Myocyte (in vitro differentiated cells): ENCODE measurements around the gene SFXN3. TPM values are rescaled to one million over a fixed set of nuclear protein-coding genes. Genes with fewer than 3 reads are reported as not detected.

Experiments used
- DNase-seq: peaks from one replicate; pipeline ENCODE4 v3.0.0-alpha.2; 2012; ENCODE audit warnings: low read depth
- polyA plus RNA-seq: library from polyadenylated mRNA; unstranded; fragments of >200 nt; gene quantifications from one replicate; pipeline ENCODE4 v1.2.1, GENCODE V29; 2012; ENCODE audit warnings: missing spikeins
- total RNA-seq: library from RNA; depleted of rRNA; stranded (reverse); fragments of >200 nt; gene quantifications from 2 replicates; pipeline ENCODE4 v1.2.3, GENCODE V29; 2014

Gene SFXN3
- 103 and 122 TPM in 2 replicates for total RNA-seq
- 77.4 TPM for polyA plus RNA-seq

- peak; percentile 92 for DNase-seq
Measured at GRCh38 chr10:101031128-101031795, at the start of gene SFXN3, which contains the start of gene PDZD7. TSS of gene SFXN3 (plus strand) at chr10:101031234. CDS start at chr10:101034695, 3,461 bp downstream. TSS of gene PDZD7 (minus strand) at chr10:101031129. CDS start at chr10:101030219, 910 bp downstream.

- no peak for DNase-seq
Measured at GRCh38 chr10:100982916-100983830, 47.9 kb upstream of the SFXN3 start.

- no peak for DNase-seq
Measured at GRCh38 chr10:100983868-100984671, 47.0 kb upstream of the SFXN3 start.

GRCh38 chr10:100984672-100985177 is 46.3 kb upstream of the SFXN3 start:
- no peak for DNase-seq

- no peak for DNase-seq
Measured at GRCh38 chr10:100985336-100985735, 45.7 kb upstream of the SFXN3 start.

GRCh38 chr10:100986623-100986951 is 44.4 kb upstream of the SFXN3 start:
- DNase-seq: no peak

- peak; percentile 85 for DNase-seq
Measured at GRCh38 chr10:100986952-100987684, 43.9 kb upstream of the SFXN3 start, which contains the start of the genes MRPL43 and TWNK. TSS of gene MRPL43 (minus strand) at chr10:100987497. CDS start at chr10:100987443, 54 bp downstream. TSS of gene TWNK (plus strand) at chr10:100987543. CDS start at chr10:100988211, 668 bp downstream.

GRCh38 chr10:100987685-100988049 is 43.4 kb upstream of the SFXN3 start:
- no peak for DNase-seq

GRCh38 chr10:100988166-100988565 is 42.9 kb upstream of the SFXN3 start:
- no peak for DNase-seq

- DNase-seq: no peak
Measured at GRCh38 chr10:100989088-100989487, 41.9 kb upstream of the SFXN3 start.

- DNase-seq: peak; percentile 70
Measured at GRCh38 chr10:100993986-100994708, 36.9 kb upstream of the SFXN3 start.

- no peak for DNase-seq
Measured at GRCh38 chr10:100995181-100995580, 35.9 kb upstream of the SFXN3 start.

- peak; percentile 48 for DNase-seq
Measured at GRCh38 chr10:100996678-100997359, 34.2 kb upstream of the SFXN3 start.

- DNase-seq: peak; percentile 100
Measured at GRCh38 chr10:100997360-100998182, 33.5 kb upstream of the SFXN3 start.

GRCh38 chr10:100998183-100998990 is 32.6 kb upstream of the SFXN3 start:
- DNase-seq: no peak

GRCh38 chr10:100998991-100999741 is 31.9 kb upstream of the SFXN3 start:
- DNase-seq: peak; percentile 88

GRCh38 chr10:100999742-101000126 is 31.3 kb upstream of the SFXN3 start, which contains the start of gene LZTS2:
TSS of gene LZTS2 (plus strand) at chr10:100999808. CDS start at chr10:101002539, 2,731 bp downstream.
- no peak for DNase-seq
